GM23338 (cell line): ENCODE data around the gene DMBX1. TPM values are rescaled to one million over a fixed set of nuclear protein-coding genes. Genes with fewer than 3 reads are reported as not detected.

Source experiments
- ATAC-seq: fragments of 200-7000 bp; cut with Tn5 transposase; 3 replicates; pipeline ENCODE4 v1.9.1; 2020
- DNase-seq: peaks from one replicate; pipeline ENCODE4 v3.0.0-alpha.2; 2015; ENCODE audit warnings: low spot score
- H2AFZ ChIP-seq: fragments of 200-600 bp; sonication (generic); 2 replicates; pipeline ENCODE4 v1.8.0; 2016; ENCODE audit warnings: antibody characterized with exemption, mild to moderate bottlenecking, moderate library complexity
- H3F3A ChIP-seq: fragments of 200-600 bp; sonication (generic); replicated peaks from 2 replicates; pipeline ENCODE4 v1.8.0; 2017; ENCODE audit warnings: antibody characterized with exemption, mixed run types, low read depth
- H3K27ac ChIP-seq: fragments of 200-600 bp; sonication (generic); 2 replicates; pipeline ENCODE4 v1.6.1; 2016; ENCODE audit warnings: low read depth
- H3K27me3 ChIP-seq: fragments of 200-600 bp; sonication (generic); 2 replicates; pipeline ENCODE4 v1.8.0; 2016; ENCODE audit warnings: mild to moderate bottlenecking, mixed run types, moderate library complexity; ENCODE audit not compliant: insufficient read depth
- H3K36me3 ChIP-seq: fragments of 200-600 bp; sonication (generic); 2 replicates; pipeline ENCODE4 v1.8.0; 2016; ENCODE audit warnings: mild to moderate bottlenecking; ENCODE audit not compliant: insufficient read depth
- H3K4me1 ChIP-seq: fragments of 200-600 bp; sonication (generic); 2 replicates; pipeline ENCODE4 v1.8.0; 2016; ENCODE audit warnings: mild to moderate bottlenecking, moderate library complexity; ENCODE audit not compliant: insufficient read depth
- H3K4me2 ChIP-seq: fragments of 200-600 bp; sonication (generic); 2 replicates; pipeline ENCODE4 v1.7.1; 2017; ENCODE audit warnings: mixed run types
- H3K4me3 ChIP-seq: fragments of 200-600 bp; sonication (generic); 2 replicates; pipeline ENCODE4 v1.6.1; 2016; ENCODE audit warnings: mixed run types
- H3K79me2 ChIP-seq: fragments of 200-600 bp; sonication (generic); replicated peaks from 2 replicates; pipeline ENCODE4 v1.8.0; 2017; ENCODE audit warnings: mild to moderate bottlenecking; ENCODE audit not compliant: insufficient read depth
- H3K9me2 ChIP-seq: fragments of 200-600 bp; sonication (generic); 2 replicates; pipeline ENCODE4 v1.8.0; 2017; ENCODE audit not compliant: insufficient read depth
- H4K20me1 ChIP-seq: fragments of 200-600 bp; sonication (generic); replicated peaks from 2 replicates; pipeline ENCODE4 v1.8.0; 2017; ENCODE audit warnings: mild to moderate bottlenecking; ENCODE audit not compliant: insufficient read depth
- H3K27ac Mint-ChIP-seq: 2 replicates; pipeline ENCODE4 v1.8.0; 2020; ENCODE audit warnings: inconsistent platforms, mild to moderate bottlenecking, moderate library complexity, mixed read lengths
- H3K27me3 Mint-ChIP-seq: 3 replicates; pipeline ENCODE4 v1.8.0; 2022; ENCODE audit warnings: low read depth, mild to moderate bottlenecking, moderate library complexity, mixed read lengths, inconsistent platforms; ENCODE audit not compliant: insufficient read depth, poor library complexity
- H3K36me3 Mint-ChIP-seq: 3 replicates; pipeline ENCODE4 v1.8.0; 2021; ENCODE audit warnings: low read depth, mild to moderate bottlenecking, inconsistent platforms, moderate library complexity, mixed read lengths
- H3K4me1 Mint-ChIP-seq: 3 replicates; pipeline ENCODE4 v1.8.0; 2020; ENCODE audit warnings: mild to moderate bottlenecking, inconsistent platforms, mixed read lengths
- H3K4me3 Mint-ChIP-seq: 3 replicates; pipeline ENCODE4 v1.8.0; 2021; ENCODE audit warnings: moderate library complexity, mild to moderate bottlenecking, inconsistent platforms, mixed read lengths
- H3K9me3 Mint-ChIP-seq: 3 replicates; pipeline ENCODE4 v1.8.0; 2020; ENCODE audit warnings: moderate library complexity, mild to moderate bottlenecking, inconsistent platforms, mixed read lengths
- CREB1 ChIP-seq: fragments of 250-450 bp; sonication (Bioruptor Pico); IDR thresholded peaks from 2 replicates; pipeline ENCODE4 v1.5.0; 2020; ENCODE audit warnings: low read depth, mild to moderate bottlenecking, moderate library complexity
- EZH2 ChIP-seq: fragments of 200-600 bp; sonication (generic); IDR thresholded peaks from one replicate; pipeline ENCODE4 v1.8.0; 2017; ENCODE audit warnings: antibody characterized with exemption, mild to moderate bottlenecking, low read depth; ENCODE audit not compliant: unreplicated experiment
- EZH2phosphoT487 ChIP-seq: fragments of 200-600 bp; sonication (generic); IDR thresholded peaks from one replicate; pipeline ENCODE4 v1.8.1; 2018; ENCODE audit warnings: antibody characterized with exemption; ENCODE audit not compliant: unreplicated experiment
- STAT1 ChIP-seq: IDR thresholded peaks from one replicate; pipeline ENCODE4 v1.6.1; 2016; ENCODE audit warnings: antibody characterized with exemption; ENCODE audit not compliant: unreplicated experiment
- ZNF114 ChIP-seq: fragments of 250-450 bp; sonication (Bioruptor Pico); IDR thresholded peaks from 2 replicates; pipeline ENCODE4 v1.5.0; 2020; ENCODE audit warnings: mild to moderate bottlenecking, moderate library complexity
- ZNF462 ChIP-seq: fragments of 250-450 bp; sonication (Bioruptor Pico); IDR thresholded peaks from 2 replicates; pipeline ENCODE4 v1.5.0; 2020; ENCODE audit warnings: mild to moderate bottlenecking, moderate library complexity
- polyA plus RNA-seq: library from polyadenylated mRNA; unstranded; fragments of >200 nt; fragmentation: Nextera tagmentation; extraction: Ambion mirVana; gene quantifications from 2 replicates; pipeline ENCODE4 v1.2.1, GENCODE V29; 2016
- total RNA-seq: library from RNA; depleted of rRNA; stranded (reverse); fragments of >200 nt; shearing (Covaris generic); gene quantifications from 2 replicates; pipeline ENCODE4 v1.2.3, GENCODE V29; 2014
- TF ChIP-seq, protein P1 (sequence below): IDR thresholded peaks from one replicate; pipeline ENCODE4 v1.6.1; 2018; ENCODE audit warnings: antibody characterized with exemption; ENCODE audit not compliant: unreplicated experiment
- TF ChIP-seq, protein P2 (sequence below): IDR thresholded peaks from 2 replicates; pipeline ENCODE4 v1.6.1; 2016; ENCODE audit warnings: antibody characterized with exemption

Gene DMBX1
- total and polyA plus RNA-seq, 2 experiments from 2014 or later = 0.11 TPM; not detected in 1

GRCh38 chr1:46497020-46497419 lies 7.4 kb downstream of the DMBX1 start:
- Mint-ChIP-seq H3K27ac (no peak overlapping the region), H3K27me3 (peaks cover 45% of the 10 kb centered on the region), H3K4me3 (no peak overlapping the region), H3K4me1 (peaks cover 33% of the 10 kb centered on the region), H3K9me3 (no peaks in the 10 kb centered on the region), H3K36me3 (no peaks in the 10 kb centered on the region)
- Histone ChIP-seq H4K20me1 (peaks cover 5% of the 10 kb centered on the region; the same call in 1 of the 2 replicates), H2AFZ (no peak overlapping the region), H3K4me3 (no peak overlapping the region), H3K27ac (no peak overlapping the region), H3K36me3 (no peaks in the 10 kb centered on the region), H3K4me1 (peaks cover 40% of the 10 kb centered on the region), H3K79me2 (no peaks in the 10 kb centered on the region), H3K4me2 (no peak overlapping the region), H3K9me2 (no peaks in the 10 kb centered on the region), H3F3A (peaks cover 18% of the 10 kb centered on the region; the same call in 1 of the 2 replicates), H3K27me3 (peaks cover 94% of the 10 kb centered on the region)
- ATAC-seq (no peak), DNase-seq (no peak)
- TF ChIP-seq CREB1 (no peak), EZH2phosphoT487 (no peak), STAT1 (no peak), ZNF114 (CRISPR knock-in tag) (no peak), ZNF462 (no peak), EZH2 (no peak)
- TF ChIP-seq, protein P1, sequence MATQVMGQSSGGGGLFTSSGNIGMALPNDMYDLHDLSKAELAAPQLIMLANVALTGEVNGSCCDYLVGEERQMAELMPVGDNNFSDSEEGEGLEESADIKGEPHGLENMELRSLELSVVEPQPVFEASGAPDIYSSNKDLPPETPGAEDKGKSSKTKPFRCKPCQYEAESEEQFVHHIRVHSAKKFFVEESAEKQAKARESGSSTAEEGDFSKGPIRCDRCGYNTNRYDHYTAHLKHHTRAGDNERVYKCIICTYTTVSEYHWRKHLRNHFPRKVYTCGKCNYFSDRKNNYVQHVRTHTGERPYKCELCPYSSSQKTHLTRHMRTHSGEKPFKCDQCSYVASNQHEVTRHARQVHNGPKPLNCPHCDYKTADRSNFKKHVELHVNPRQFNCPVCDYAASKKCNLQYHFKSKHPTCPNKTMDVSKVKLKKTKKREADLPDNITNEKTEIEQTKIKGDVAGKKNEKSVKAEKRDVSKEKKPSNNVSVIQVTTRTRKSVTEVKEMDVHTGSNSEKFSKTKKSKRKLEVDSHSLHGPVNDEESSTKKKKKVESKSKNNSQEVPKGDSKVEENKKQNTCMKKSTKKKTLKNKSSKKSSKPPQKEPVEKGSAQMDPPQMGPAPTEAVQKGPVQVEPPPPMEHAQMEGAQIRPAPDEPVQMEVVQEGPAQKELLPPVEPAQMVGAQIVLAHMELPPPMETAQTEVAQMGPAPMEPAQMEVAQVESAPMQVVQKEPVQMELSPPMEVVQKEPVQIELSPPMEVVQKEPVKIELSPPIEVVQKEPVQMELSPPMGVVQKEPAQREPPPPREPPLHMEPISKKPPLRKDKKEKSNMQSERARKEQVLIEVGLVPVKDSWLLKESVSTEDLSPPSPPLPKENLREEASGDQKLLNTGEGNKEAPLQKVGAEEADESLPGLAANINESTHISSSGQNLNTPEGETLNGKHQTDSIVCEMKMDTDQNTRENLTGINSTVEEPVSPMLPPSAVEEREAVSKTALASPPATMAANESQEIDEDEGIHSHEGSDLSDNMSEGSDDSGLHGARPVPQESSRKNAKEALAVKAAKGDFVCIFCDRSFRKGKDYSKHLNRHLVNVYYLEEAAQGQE = no peak
- TF ChIP-seq, protein P2, sequence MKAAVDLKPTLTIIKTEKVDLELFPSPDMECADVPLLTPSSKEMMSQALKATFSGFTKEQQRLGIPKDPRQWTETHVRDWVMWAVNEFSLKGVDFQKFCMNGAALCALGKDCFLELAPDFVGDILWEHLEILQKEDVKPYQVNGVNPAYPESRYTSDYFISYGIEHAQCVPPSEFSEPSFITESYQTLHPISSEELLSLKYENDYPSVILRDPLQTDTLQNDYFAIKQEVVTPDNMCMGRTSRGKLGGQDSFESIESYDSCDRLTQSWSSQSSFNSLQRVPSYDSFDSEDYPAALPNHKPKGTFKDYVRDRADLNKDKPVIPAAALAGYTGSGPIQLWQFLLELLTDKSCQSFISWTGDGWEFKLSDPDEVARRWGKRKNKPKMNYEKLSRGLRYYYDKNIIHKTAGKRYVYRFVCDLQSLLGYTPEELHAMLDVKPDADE = no peak
